Esophagus muscularis mucosa (tissue), 3 donors: ENCODE data around the gene KRT73.

ENCODE experiments used
- CTCF ChIP-seq, 3 experiments: fragments of 200-600 bp in 2 of 3; fragments of 450-650 bp in 1 of 3; sonication (generic) in 2 of 3; IDR thresholded peaks; one replicate each; pipeline ENCODE4 v1.5.1; 2017 to 2019; ENCODE audit warnings: antibody characterized with exemption in 3 of 3, mild to moderate bottlenecking in 2 of 3, moderate library complexity in 1 of 3
- POLR2AphosphoS5 ChIP-seq, 2 donors: sonication (generic); formaldehyde crosslinking; IDR thresholded peaks; one replicate each; pipeline ENCODE4 v1.6.1; 2017; ENCODE audit warnings: antibody characterized with exemption in 2 of 2

DNA sequence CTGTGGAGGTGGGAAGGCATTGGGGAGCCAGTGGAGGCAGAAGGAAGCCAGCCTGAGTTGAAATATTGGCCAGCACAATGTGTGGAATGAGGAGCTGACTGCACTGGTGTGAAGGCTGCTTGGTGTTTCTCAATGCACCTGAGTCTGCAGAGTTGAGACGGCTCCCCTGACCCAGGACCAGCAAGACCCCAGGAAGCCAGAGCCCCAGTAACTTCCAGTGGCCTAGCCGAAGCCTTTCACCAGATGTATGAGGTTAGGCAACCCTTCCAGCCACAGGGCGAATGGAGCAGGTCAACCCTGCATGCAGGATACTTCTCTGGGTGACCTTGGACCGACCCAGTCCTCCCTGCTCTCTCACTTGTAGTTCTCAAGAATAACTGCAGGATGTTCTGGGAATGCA lies 12.9 kb upstream of the KRT73 start:
- TF ChIP-seq CTCF (IDR thresholded peaks at IDR 0.05) (no peak), POLR2AphosphoS5 (IDR thresholded peaks at IDR 0.05) (no peak)
